K562 (cell line): ENCODE measurements around the gene AGMO. TPM values are rescaled to one million over a fixed set of nuclear protein-coding genes. Genes with fewer than 3 reads are reported as not detected.

Source experiments
- ATAC-seq: fragments of 200-7000 bp; cut with Tn5 transposase; 3 replicates; pipeline ENCODE4 v1.9.1; 2020; ENCODE audit warnings: moderate library complexity
- BruUV-seq: library from RNA; stranded (reverse); fragments of 400-500 nt; replicated peaks from 2 replicates; lab custom pipeline; 2021; lab: Mats Ljungman, UMichigan
- CTCF ChIA-PET: fragments of 300-600 bp; formaldehyde crosslinking; extraction: SDS; loops from one replicate; lab custom pipeline; 2021; ENCODE audit warnings: low intra/inter-chr PET ratio; lab: Yijun Ruan, JAX
- POLR2A ChIA-PET: fragments of 300-600, 350-650 bp; sonication (Branson Sonifier 250); formaldehyde crosslinking; extraction: SDS; loops from one replicate; lab custom pipeline; 2021; ENCODE audit warnings: antibody characterized with exemption, inconsistent platforms; lab: Yijun Ruan, JAX
- DNase-seq, 4 experiments: peaks; one replicate each; pipeline versions ENCODE4 v3.0.0 to v3.0.0-alpha.2; 2011 to 2018; ENCODE audit warnings: low spot score in 3 of 4, mixed read lengths in 3 of 4; ENCODE audit errors: extremely low read depth in 1 of 4
- FAIRE-seq: peaks from 2 replicates; lab custom pipeline; 2011; peaks lifted over from hg19 to GRCh38; lab: Jason Lieb, UNC
- H2AFZ ChIP-seq: 2 replicates; pipeline ENCODE4 v1.6.0; 2011; ENCODE audit warnings: low read depth, low read length, control low read depth, inconsistent platforms
- H3K27ac ChIP-seq: fragments of 200-600 bp; 3 replicates; pipeline ENCODE4 v1.8.0; 2011; ENCODE audit warnings: low read depth, mild to moderate bottlenecking, control low read depth, inconsistent platforms, low read length, moderate library complexity, mixed read lengths; ENCODE audit errors: extremely low read depth
- H3K27me3 ChIP-seq, 2 experiments: fragments of 300-600 bp in 1 of 2; 2 replicates in 1 of 2; 3 replicates in 1 of 2; pipeline versions ENCODE4 v1.6.0 to v1.8.0; 2011; ENCODE audit warnings: inconsistent platforms in 2 of 2, low read length in 2 of 2, mild to moderate bottlenecking in 1 of 2, mixed read lengths in 1 of 2, moderate library complexity in 1 of 2; ENCODE audit not compliant: control insufficient read depth in 2 of 2, insufficient read depth in 2 of 2
- H3K36me3 ChIP-seq: fragments of 300-600 bp; 3 replicates; pipeline ENCODE4 v1.8.0; 2011; ENCODE audit warnings: mild to moderate bottlenecking, low read length, inconsistent platforms; ENCODE audit not compliant: control insufficient read depth, insufficient read depth
- H3K4me1 ChIP-seq, 2 experiments: fragments of 200-600 bp in 1 of 2; replicated peaks in 1 of 2; 2 replicates in 1 of 2; 3 replicates in 1 of 2; pipeline versions ENCODE4 v1.5.1 to v1.8.0; 2011; ENCODE audit warnings: inconsistent platforms in 2 of 2, low read length in 2 of 2, mild to moderate bottlenecking in 1 of 2, mixed read lengths in 1 of 2, moderate library complexity in 1 of 2; ENCODE audit not compliant: control insufficient read depth in 2 of 2, insufficient read depth in 2 of 2
- H3K4me2 ChIP-seq: 2 replicates; pipeline ENCODE4 v1.6.1; 2011; ENCODE audit warnings: low read length, control low read depth, inconsistent platforms, mixed read lengths; ENCODE audit not compliant: insufficient read depth
- H3K4me3 ChIP-seq: fragments of 200-600 bp; sonication (generic), shearing (Covaris generic); 2 replicates; pipeline ENCODE4 v1.5.1; 2016; ENCODE audit warnings: control low read depth, inconsistent platforms
- H3K79me2 ChIP-seq: fragments of 200-600 bp; 3 replicates; pipeline ENCODE4 v1.8.0; 2011; ENCODE audit warnings: low read length, inconsistent platforms; ENCODE audit not compliant: control insufficient read depth, insufficient read depth
- H3K9ac ChIP-seq, 2 experiments: 2 replicates each; pipeline versions ENCODE4 v1.6.0 to v1.6.1; 2011; ENCODE audit warnings: low read depth in 2 of 2, low read length in 2 of 2, control low read depth in 1 of 2, inconsistent platforms in 1 of 2, mild to moderate bottlenecking in 1 of 2, mixed read lengths in 1 of 2; ENCODE audit not compliant: insufficient read depth in 1 of 2
- H3K9me1 ChIP-seq: one replicate; pipeline ENCODE4 v1.6.0; 2011; ENCODE audit warnings: inconsistent platforms, mild to moderate bottlenecking, low read length, moderate library complexity; ENCODE audit not compliant: control insufficient read depth, insufficient read depth
- H3K9me3 ChIP-seq: replicated peaks from 2 replicates; pipeline ENCODE4 v1.5.1; 2011; ENCODE audit warnings: low read depth, low read length, inconsistent platforms; ENCODE audit not compliant: control insufficient read depth, insufficient read depth
- H4K20me1 ChIP-seq: replicated peaks from 2 replicates; pipeline ENCODE4 v1.6.1; 2011; ENCODE audit warnings: low read length, inconsistent platforms, mixed read lengths; ENCODE audit not compliant: control insufficient read depth, insufficient read depth
- CTCF ChIP-seq, 3 experiments: IDR thresholded peaks in 2 of 3; conservative IDR thresholded peaks in 1 of 3; 2 replicates each; pipeline ENCODE4 v1.5.1; 2011 to 2012; ENCODE audit warnings: low read length in 3 of 3, mild to moderate bottlenecking in 3 of 3, control low read depth in 2 of 3, improper control_type of control experiment in 1 of 3, inconsistent platforms in 1 of 3, low read depth in 1 of 3, mixed read lengths in 1 of 3, moderate library complexity in 1 of 3; ENCODE audit not compliant: insufficient read depth in 2 of 3
- ID3 ChIP-seq, 2 experiments: fragments of 250-450 bp in 1 of 2; fragments of 450-650 bp in 1 of 2; sonication (Bioruptor Pico) in 1 of 2; IDR thresholded peaks; 2 replicates each; pipeline versions ENCODE4 v1.6.1 to v1.8.0; 2016 to 2021; ENCODE audit warnings: mild to moderate bottlenecking in 2 of 2, moderate library complexity in 2 of 2, missing compliant biosample characterization in 1 of 2, missing genetic modification characterization in 1 of 2
- RAD21 ChIP-seq, 2 experiments: fragments of 250-450 bp in 1 of 2; fragments of 450-650 bp in 1 of 2; sonication (Bioruptor Pico) in 1 of 2; formaldehyde crosslinking in 1 of 2; IDR thresholded peaks in 1 of 2; conservative IDR thresholded peaks in 1 of 2; 2 replicates each; pipeline versions ENCODE4 v1.4.0 to v1.8.0; 2020 to 2022; ENCODE audit warnings: mild to moderate bottlenecking in 2 of 2, moderate library complexity in 1 of 2
- RBBP5 ChIP-seq: fragments of 200-600 bp; sonication (generic); IDR thresholded peaks from 2 replicates; pipeline ENCODE4 v1.6.1; 2012; ENCODE audit warnings: borderline replicate concordance, mild to moderate bottlenecking, low read length, control low read depth, inconsistent platforms; ENCODE audit not compliant: insufficient read depth, poor library complexity, severe bottlenecking
- ZNF384 ChIP-seq: IDR thresholded peaks from 2 replicates; pipeline ENCODE4 v1.6.1; 2012; ENCODE audit warnings: low read depth, low read length, improper control_type of control experiment
- ZNF695 ChIP-seq: fragments of 450-650 bp; formaldehyde crosslinking; IDR thresholded peaks from 2 replicates; pipeline ENCODE4 v1.4.0; 2020; ENCODE audit warnings: mild to moderate bottlenecking, moderate library complexity
- WGBS: fragments of 100-300 bp; shearing (Covaris generic); methylation state at CpG from one replicate; pipeline ENCODE4 v1.1.6; 2016; ENCODE audit warnings: low coverage, mixed read lengths; ENCODE audit not compliant: insufficient coverage; ENCODE audit errors: missing lambda C conversion rate; 5-methylcytosine and 5-hydroxymethylcytosine counted together
- in situ Hi-C: fragments of 300-500 bp; cut with MboI; formaldehyde crosslinking; loops from 4 replicates; pipeline ENCODE4 v1.15.0; 2018; ENCODE audit warnings: inconsistent platforms, mixed read lengths
- intact Hi-C: fragments of 100-400 bp; cut with micrococcal nuclease; formaldehyde crosslinking; loops from 2 replicates; pipeline ENCODE4 v1.14.2; 2022
- polyA plus RNA-seq, 8 experiments: library from polyadenylated mRNA; depleted of rRNA in 4 of 8; stranded (reverse) in 5 of 8; unstranded in 3 of 8; fragments of >200 nt; fragmentation: Nextera tagmentation in 2 of 8; fragmentation: Illumina TruSeq in 1 of 8; extraction: Ambion mirVana in 2 of 8; extraction: Trizol in 1 of 8; gene quantifications; 2 replicates each; pipeline versions ENCODE4 v1.2.1 to v1.2.3, GENCODE V29; 2011 to 2014; ENCODE audit warnings: inconsistent platforms in 1 of 8, missing spikeins in 1 of 8
- total RNA-seq, 7 experiments: library from RNA; depleted of rRNA in 6 of 7; stranded (reverse); fragments of >200 nt in 6 of 7; fragmentation: Illumina TruSeq in 2 of 7; extraction: Trizol in 2 of 7; gene quantifications; 2 replicates each; pipeline versions ENCODE4 v1.2.1 to v1.2.3, GENCODE V29; 2011 to 2021; ENCODE audit warnings: low replicate concordance in 1 of 7

The AGMO gene
- total and polyA plus RNA-seq, 9 of the 15 experiments (the other 6 are each of a cell fraction or from before 2014, with no cell fraction given) = 0.30 to 1.4 (median 0.69) TPM; not detected in 1

GRCh38 chr7:15305002-15305600, 256.7 kb downstream of the AGMO start:
- H3K4me1 ChIP-seq = no peaks in the 10 kb centered on the region
- H3K9me1 ChIP-seq = no peaks in the 10 kb centered on the region
- no peaks in the 10 kb centered on the region for H3K27me3 ChIP-seq
- no peak overlapping the region for H3K9ac ChIP-seq
- H3K79me2 ChIP-seq = no peaks in the 10 kb centered on the region
- no peaks in the 10 kb centered on the region for H4K20me1 ChIP-seq
- ATAC-seq = no peak
- peak; percentile 4 to 34 (median 19) for DNase-seq
- no peak for TF ChIP-seq RBBP5
- no peak for TF ChIP-seq ZNF695 (CRISPR knock-in tag)
- TF ChIP-seq RAD21 (CRISPR knock-in tag; conservative IDR thresholded peaks at IDR 0.05 in 1 of 2, IDR thresholded peaks at IDR 0.05 in 1 of 2) = peak; percentile 37 to 46
- TF ChIP-seq ZNF384 = peak; percentile 80
- TF ChIP-seq ID3 (CRISPR knock-in tag; IDR thresholded peaks at IDR 0.05) = no peak
- no peak for TF ChIP-seq ID3 (tag; IDR thresholded peaks at IDR 0.05)
- peak in 2 of 3 experiments; percentile 25 to 32; a peak in 2 of 6 replicates for TF ChIP-seq CTCF (IDR thresholded peaks at IDR 0.05 in 2 of 3, conservative IDR thresholded peaks at IDR 0.05 in 1 of 3; ENCODE audit: insufficient read depth in 2 of 3, low read depth in 1 of 3, low read length in 3 of 3)
- TF ChIP-seq, all 486 proteins: peak for 3
- Histone ChIP-seq H2AFZ (no peak overlapping the region), H3K36me3 (no peaks in the 10 kb centered on the region), H3K9me3 (no peaks in the 10 kb centered on the region), H3K4me3 (no peak overlapping the region), H3K27ac (no peak overlapping the region), H3K4me2 (no peak overlapping the region)
- no peak for FAIRE-seq
- no TSS peak for BruUV-seq
- ChIA-PET CTCF (interaction anchor here (0.7 to 1.3 kb wide), 3 partner anchors 29 to 766 kb away, joined by 3 to 6 read pairs (median 6); no protein-coding TSS in a partner anchor), POLR2A (no interaction called here)
- in situ Hi-C loops = loop anchor here (25.0 kb wide), 1 partner anchor 757 kb away; no protein-coding TSS in a partner anchor
- intact Hi-C loops = loop anchor here (1.0 kb wide), 1 partner anchor 766 kb away; no protein-coding TSS in a partner anchor
- 0% methylated on average over 2 of the region's 2 CpGs for WGBS
